HG03442 (cell line): Measurements from ENCODE around the gene SPOCK1.
A peak's percentile ranks its signal among the peaks of the same experiment; 100 is the strongest.
"Not testable (repeated sequence)": the region's sequence is repeated elsewhere in the genome, so short reads cannot be mapped to it uniquely, and the experiment has no call there.

Experiments used
- ATAC-seq: cut with Tn5 transposase; IDR thresholded peaks from one replicate; pipeline ENCODE4 v1.9.1; 2021; ENCODE audit warnings: mild to moderate bottlenecking, moderate library complexity; ENCODE audit not compliant: unreplicated experiment

The SPOCK1 gene

DNA sequence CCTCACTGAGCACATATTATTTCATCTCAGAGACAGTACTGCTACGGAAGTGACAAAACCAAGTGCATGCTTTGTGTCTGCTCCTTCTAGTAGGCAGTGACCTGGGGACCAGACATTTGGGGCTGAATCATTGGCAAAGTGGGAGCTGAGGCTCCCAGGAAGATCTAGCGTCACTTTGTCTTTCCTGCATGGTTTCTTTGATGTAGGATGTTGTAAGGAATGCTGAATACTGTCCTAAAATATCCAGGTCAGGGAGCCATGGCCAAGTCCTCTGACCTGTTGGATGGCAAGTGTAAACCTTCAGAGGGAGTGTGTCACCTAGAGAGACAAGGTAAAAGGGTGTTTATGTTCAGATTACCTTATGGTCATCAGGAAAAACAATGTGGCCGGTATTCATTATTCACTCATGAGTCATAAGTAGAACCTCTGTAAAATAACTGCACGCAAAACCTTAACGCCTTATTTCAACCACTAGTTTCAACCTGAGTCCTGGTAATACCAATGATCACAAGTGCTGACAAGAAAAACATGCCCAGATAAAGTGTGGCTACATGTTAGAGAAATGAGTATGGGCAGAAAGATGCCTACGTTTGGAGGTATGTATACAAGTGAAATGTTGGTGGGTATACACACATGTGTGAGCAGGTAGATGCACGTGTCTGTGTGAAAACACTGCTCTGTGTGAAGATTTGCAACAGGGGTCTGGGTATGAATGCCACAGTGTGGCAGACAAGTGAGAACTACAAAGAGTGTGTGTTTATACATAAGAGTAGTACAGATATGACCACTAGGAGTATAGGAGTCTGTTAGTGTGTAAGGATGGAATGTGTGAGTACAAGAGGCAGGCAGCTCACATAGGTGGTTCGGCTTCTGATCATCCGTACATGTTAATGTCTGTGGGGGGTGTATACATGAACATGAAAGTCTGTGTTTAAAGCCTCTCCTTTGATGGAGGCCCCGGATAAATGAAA lies 263.9 kb downstream of the SPOCK1 start:
- ATAC-seq = peak; percentile 77

GRCh38 chr5:137233726-137234125 lies 265.4 kb downstream of the SPOCK1 start:
- ATAC-seq = no peak

GRCh38 chr5:137233304-137233703 lies 265.8 kb downstream of the SPOCK1 start:
- ATAC-seq = not testable (repeated sequence)

GRCh38 chr5:137231540-137231939 lies 267.6 kb downstream of the SPOCK1 start:
- no peak for ATAC-seq

- no peak for ATAC-seq
Measured at GRCh38 chr5:137228816-137229215, 270.3 kb downstream of the SPOCK1 start.

DNA sequence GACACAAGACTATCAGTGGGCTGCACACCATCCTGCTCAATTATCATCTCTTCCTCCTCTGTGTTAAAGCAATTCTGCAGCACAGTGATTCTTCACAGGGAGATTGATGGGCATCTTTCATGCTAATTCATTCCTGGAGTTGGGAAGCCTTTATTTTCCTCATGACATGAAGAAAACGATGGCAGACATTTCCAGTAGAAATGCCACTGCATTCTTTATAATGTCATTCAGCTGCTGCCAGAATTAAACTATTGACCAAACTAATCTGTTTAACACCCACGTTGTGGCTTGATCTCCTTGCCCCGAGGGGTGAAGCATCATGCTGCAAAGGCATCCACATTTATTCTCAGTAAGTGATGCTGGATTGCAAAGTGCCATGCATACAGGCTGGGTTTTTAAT lies 273.0 kb downstream of the SPOCK1 start:
- no peak for ATAC-seq

DNA sequence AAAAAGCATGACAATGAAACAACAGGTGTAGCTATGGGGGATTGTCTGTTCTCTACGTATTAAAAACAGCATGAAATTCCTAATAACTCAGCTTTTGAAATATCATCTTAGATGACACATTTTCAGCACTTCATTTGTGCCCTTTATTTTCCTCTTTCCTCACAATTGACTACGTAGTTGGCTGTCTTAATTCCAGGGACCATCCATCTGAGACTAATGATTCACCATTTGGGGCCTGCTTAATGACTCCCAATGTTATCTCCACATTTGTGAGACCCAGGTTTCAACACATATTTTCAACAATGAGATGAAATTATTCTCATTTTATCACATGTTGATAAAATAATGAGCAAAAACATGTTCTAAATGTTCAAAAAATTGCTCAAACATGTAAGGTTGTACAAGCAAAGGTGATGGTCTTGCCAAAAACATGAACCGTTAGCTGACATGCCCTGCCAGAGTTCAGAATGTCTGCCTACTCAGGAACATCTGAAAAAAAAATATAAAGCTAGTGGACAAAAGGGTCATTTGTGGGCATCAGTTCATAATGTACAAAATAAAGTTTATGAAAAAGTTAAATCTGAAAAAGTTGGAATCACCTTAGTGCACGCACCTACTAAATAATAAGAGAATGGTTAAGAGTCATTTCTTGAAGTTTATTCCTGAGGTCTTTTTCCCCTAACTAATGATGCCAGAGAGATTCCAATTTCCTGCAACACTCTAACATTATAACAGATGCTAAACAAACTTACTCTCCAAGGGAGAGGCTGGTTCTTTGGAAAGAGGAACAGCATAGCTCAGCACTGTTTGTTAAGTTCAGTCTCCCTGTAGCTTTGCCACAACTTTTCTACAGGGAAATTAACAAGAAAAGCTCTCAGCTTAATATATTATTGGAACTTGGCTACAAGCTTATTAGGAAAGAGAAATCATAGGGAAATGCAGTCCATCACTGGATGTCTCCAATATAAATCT lies 275.5 kb downstream of the SPOCK1 start:
- no peak for ATAC-seq

GRCh38 chr5:137221943-137222342 lies 277.2 kb downstream of the SPOCK1 start:
- ATAC-seq = no peak

GRCh38 chr5:137220523-137220927 lies 278.6 kb downstream of the SPOCK1 start:
- ATAC-seq = peak; percentile 90

- no peak for ATAC-seq
Measured at GRCh38 chr5:137218896-137219295, 280.2 kb downstream of the SPOCK1 start.

GRCh38 chr5:137218471-137218870 lies 280.7 kb downstream of the SPOCK1 start:
- ATAC-seq = no peak

DNA sequence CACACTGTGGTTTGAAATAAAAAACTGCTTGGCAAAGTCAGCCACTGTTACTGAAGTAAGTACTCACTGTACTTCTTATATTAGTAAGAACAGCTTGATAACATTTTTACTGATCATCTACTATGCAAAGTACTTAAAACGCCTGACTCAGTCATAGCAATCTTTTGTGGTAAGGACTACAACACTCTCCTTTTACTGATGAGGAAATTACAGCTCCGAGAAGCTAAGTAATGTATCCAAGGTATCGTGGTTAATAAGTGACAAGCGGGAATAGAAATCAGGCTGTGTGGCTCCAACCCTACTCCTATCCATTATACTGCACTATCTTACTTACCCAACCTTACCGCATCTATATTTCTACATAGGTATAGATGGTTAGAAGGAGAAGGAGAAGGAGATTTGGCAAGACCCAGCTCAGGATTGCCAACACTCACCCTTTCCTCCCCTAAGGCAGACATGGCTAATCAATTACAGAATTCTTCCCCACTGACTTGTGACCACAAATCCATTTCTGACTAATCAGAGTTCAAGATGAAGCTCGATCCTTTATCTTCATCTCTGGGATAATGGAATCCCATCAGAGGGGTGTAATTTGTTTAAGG lies 281.4 kb downstream of the SPOCK1 start:
- ATAC-seq = no peak

DNA sequence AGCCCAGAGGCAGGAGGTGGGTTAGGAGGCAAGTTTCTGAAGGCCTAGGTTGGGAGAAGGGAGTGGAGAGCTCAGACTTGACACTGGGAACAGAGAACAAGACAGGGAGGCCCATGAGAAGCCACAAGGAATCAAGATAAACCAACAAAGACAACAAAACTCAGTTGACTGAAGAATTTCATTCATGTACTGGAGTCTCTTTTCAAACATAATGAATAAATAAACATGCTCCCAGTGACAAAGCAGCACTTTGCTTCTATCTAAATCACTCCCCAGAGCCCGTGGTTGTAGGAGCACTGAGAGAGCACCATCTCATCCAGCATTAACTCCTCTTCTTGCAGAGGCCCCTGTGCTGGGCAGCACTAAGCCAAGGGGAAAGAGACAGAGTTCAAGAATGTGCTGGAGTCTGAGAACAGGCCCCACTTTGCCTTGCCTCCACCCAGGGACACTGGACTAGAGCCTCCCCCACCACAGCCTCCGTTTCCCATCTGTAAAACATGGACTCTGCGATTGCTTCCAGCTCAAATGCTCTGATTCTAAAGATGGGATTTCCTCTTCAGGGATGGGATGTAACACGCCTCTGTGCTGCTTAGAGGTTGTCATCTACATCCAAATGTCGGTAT lies 282.0 kb downstream of the SPOCK1 start:
- no peak for ATAC-seq

- no peak for ATAC-seq
Measured at GRCh38 chr5:137215780-137216179, 283.3 kb downstream of the SPOCK1 start.

DNA sequence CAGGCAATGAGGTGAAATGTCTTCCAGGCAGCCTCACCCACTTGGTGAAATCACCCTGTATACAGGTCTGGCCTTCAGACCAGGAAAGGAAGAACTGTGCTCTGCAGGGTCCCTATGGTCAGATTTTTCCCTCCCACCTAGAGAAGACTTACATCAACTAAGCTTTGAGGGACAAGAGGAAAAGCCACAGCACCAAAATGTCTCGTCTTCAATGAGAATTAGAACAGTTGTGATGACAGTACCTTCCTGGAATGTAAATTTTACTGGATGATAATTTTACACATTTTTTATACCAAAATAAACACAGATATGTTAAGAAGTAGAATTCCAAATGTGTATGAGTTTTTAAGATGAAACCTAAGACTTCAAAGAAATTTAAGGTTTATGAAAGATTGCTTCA lies 283.9 kb downstream of the SPOCK1 start:
- no peak for ATAC-seq

DNA sequence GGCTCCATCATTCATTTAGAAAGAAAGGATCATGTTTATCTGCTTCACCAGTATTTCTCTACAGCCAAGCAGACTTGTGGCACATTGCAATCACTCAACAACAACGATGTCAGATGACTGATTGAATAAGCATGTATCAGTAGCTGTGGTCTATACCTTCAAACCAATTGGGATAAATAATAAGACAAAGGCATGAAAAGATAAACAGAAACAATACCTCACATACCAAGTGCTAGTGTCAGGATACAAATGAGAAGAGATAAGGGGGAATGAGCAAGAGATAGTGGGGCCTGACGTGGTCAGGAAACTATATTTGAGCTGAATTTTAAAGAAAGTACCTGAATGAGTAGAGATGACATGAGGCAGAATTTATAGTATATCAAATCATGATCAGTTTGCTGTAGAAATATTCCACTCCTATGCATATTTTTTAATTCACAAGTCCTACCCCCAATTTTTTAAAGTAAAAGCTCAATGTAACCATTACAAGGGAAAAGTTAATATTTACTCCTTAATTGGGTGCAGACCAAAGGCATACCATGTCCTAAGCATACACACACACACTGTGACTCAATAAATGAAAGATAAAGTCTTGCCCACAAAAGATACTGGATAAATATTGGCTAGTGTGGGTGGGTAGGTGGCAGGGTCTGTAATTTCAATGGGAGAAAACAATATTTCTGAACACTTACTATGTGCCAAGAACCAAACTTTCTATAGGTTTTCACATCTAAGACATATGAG lies 284.5 kb downstream of the SPOCK1 start:
- no peak for ATAC-seq

GRCh38 chr5:137212471-137212870 lies 286.7 kb downstream of the SPOCK1 start:
- no peak for ATAC-seq

- ATAC-seq = no peak
Measured at GRCh38 chr5:137209232-137209809, 289.8 kb downstream of the SPOCK1 start.

DNA sequence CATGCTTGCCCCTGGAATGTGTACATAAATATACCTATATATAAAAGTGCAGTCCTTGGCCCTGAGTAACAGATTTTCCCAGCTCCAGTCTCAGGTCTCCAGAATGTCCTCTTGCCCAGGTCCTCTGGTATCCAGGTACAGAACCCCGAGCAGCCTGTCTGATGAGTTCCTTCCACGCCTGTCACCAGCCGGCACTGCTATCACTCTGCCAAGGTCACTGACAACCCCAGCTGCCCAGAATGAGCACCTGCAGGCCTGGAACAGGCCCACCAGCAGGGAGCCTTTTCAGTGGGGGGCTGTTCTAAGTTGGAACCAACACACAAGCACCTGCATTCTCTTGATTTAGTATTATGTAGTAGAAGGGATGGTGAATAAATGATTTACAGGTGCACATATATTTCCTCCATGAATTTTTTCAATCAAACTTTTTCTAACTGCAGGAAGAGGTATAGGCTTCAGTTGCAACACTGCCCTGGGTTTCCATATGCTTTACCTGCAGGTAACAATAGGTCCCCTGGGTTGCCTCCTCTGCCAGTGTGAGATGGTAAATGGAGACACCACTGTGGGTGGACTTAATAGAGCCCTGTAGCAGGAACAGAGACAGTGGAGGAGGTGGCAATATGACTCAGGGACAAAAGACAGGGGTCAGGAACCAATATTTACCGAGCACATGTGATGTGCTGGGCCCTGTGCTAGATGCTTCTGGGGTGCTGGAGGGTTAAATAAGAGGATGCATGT lies 291.9 kb downstream of the SPOCK1 start:
- no peak for ATAC-seq
